ENCODE data around the gene REPS1.

DNA sequence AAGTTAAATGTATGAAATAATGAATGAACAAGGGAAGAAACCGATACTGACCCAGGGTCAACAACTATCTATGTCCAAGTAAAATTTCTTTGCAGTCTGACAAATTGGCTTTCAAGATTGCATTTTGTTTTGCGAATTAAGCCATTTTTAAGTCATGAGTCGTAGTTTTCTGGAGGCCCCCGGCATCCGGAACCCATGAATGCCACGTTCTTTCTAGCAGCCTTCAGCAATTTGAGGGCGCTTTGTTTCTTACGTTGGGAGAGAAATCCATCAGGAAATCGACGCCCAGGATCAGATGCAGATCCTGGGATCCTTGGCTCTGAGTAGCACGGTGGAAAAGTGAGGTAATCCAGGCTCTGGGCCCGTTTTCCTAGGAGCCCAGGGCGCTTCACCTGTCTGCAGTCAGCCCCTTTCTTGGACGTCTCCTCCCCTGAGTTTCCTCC, 40.2 kb upstream of the REPS1 start:
- TF ChIP-seq, protein P1, sequence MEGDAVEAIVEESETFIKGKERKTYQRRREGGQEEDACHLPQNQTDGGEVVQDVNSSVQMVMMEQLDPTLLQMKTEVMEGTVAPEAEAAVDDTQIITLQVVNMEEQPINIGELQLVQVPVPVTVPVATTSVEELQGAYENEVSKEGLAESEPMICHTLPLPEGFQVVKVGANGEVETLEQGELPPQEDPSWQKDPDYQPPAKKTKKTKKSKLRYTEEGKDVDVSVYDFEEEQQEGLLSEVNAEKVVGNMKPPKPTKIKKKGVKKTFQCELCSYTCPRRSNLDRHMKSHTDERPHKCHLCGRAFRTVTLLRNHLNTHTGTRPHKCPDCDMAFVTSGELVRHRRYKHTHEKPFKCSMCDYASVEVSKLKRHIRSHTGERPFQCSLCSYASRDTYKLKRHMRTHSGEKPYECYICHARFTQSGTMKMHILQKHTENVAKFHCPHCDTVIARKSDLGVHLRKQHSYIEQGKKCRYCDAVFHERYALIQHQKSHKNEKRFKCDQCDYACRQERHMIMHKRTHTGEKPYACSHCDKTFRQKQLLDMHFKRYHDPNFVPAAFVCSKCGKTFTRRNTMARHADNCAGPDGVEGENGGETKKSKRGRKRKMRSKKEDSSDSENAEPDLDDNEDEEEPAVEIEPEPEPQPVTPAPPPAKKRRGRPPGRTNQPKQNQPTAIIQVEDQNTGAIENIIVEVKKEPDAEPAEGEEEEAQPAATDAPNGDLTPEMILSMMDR (IDR thresholded peaks at IDR 0.05 in 8 of 11, conservative IDR thresholded peaks at IDR 0.05 in 3 of 11), result no peak
- TF ChIP-seq POLR2AphosphoS5 (IDR thresholded peaks at IDR 0.05) (no peak), POLR2A (IDR thresholded peaks at IDR 0.05) (no peak)

Measured in spleen (tissue), 7 donors.